CD4-positive, alpha-beta T cell treated with Interleukin-17A for 1 hour (primary cell): ENCODE data around the gene PRKN.
"Not testable (repeated sequence)": the region's sequence is repeated elsewhere in the genome, so short reads cannot be mapped to it uniquely, and the experiment has no call there.

Experiments
- DNase-seq: peaks from one replicate; pipeline ENCODE4 v3.0.0-alpha.2; 2020

PRKN gene

GRCh38 chr6:162710419-162710818, 17.1 kb downstream of the PRKN start:
- DNase-seq: no peak

DNA sequence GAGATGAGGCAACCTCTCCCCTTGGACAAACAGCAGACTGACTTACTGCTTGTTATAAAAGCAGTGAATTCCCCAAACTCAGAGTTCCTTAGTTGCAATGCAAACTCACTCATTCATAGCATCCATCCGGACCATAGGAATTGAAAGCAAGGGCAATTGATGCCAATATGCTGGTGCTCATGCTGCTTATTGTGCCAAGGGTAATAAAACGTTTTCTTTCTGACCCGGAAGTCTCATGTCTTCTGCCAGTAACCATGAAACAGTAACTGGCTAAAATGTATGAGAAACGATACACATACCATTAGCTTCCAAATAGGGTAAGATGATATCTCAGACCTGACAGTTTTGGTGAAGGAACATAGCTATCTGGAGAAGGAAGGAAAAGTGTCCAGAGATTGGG, 18.1 kb downstream of the PRKN start:
- no peak for DNase-seq

DNA sequence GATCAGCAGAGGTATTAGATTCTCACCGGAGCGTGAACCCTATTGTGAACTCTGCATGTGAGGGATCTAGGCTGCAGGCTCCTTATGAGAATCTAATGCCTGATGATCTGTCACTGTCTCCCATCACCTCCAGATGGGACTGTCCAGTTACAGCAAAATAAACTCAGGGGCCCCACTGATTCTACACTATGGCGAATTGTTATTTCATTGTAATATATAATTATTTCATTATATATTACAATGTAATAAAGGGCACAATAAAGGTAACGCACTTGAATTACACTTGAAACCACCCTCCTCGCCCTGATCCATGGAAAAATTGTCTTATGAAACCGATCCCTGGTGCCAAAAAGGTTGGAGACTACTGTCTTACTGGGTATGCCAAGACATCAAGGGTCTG, 18.6 kb downstream of the PRKN start:
- DNase-seq: no peak

- no peak for DNase-seq
Observed at GRCh38 chr6:162706232-162706631, 21.3 kb downstream of the PRKN start.

DNA sequence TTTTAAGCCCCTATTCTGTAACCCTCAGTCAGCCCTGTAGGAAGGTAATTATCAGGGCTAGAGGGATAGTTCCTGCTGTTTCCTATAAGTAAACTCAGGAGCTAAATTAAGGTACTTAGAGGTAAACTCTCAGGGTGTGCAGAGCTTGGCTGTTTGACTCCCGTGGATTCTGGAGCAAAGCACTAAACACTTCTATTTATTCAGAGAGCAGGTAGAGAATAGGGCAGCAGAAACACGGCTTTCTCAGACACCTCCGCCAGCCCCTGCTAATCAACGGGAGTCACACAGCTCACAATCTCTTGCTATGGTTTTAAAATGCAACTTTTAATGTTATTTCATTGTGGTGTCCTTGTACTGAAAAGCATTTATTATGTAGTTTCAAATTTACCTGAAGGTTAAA, 21.8 kb downstream of the PRKN start:
- no peak for DNase-seq

DNA sequence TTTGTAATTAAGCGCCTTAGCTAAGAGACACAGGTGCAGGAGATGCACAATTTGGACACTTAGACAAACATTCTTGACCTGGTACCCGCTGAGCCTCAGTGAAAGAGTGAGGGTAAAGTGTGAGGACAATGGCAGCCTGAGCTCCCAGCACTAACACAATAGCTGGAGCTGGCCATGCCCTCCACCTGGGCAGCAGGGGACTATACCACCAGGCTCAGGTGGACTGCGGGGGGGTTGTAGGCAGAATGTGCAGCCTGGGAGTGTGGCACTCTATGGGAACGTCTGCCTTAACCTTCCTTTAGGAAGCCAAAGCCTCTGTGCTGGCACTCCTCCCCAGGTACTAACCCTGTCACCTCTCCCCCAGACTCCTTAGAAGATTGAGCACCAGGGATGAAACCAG, 23.6 kb downstream of the PRKN start:
- no peak for DNase-seq

GRCh38 chr6:162702446-162702845, 25.1 kb downstream of the PRKN start:
- DNase-seq: no peak

DNA sequence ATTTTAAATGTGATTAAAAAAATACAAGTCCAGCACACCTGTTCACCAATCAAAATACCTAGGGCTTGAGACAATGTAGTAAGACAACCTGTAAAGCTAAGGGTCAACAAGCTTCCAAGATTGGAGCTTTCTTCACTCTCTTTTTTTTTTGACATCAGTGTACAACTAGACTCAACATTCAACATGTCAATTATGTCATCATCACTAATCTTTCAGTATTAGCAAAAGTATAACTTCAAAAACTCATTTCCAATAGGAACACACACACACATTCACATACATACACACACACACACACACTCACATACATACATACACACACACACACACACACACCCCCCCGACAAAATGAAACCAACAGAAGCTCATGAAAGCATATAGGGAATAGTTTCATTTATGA, 26.0 kb downstream of the PRKN start:
- DNase-seq: no peak

DNA sequence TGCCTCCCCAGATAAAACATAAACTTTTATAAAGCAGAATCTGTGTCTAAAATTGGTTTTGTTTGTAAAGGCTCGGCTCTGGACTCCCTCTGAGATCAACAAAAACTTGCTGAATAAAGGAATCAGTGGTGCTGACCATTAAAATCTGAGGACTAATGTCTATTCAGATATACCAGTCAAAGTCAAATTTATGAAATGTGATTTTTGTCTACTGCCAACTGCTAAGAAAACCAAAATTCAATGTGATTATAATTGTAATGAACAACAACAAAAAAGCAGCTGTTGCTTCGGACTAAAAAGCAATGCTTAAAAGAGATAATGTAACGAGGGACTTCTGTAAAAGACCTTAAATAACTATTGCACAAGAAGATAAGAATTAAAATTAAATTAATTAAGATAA, 26.6 kb downstream of the PRKN start:
- DNase-seq: no peak

- DNase-seq: no peak
Observed at GRCh38 chr6:162699961-162700360, 27.6 kb downstream of the PRKN start.

DNA sequence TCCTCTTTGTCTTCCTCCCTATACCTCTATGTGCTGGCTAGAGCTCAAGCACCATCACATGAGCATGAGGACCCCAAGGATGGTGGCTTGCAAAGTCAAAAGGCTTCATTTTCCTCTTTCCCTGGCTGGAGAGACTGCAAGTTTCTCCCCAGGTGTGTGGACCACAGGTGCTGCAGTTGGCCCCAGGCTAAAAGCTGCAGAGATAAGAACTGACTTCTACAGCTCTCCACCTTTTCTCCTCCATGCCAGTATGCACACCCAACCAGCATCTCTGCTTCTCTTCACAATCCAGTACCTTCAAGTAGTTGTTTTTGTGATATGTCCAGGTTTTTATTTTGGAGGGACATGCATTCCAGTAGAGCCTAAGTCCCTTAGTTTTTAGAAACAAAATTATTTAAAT, 29.1 kb downstream of the PRKN start:
- DNase-seq: no peak

DNA sequence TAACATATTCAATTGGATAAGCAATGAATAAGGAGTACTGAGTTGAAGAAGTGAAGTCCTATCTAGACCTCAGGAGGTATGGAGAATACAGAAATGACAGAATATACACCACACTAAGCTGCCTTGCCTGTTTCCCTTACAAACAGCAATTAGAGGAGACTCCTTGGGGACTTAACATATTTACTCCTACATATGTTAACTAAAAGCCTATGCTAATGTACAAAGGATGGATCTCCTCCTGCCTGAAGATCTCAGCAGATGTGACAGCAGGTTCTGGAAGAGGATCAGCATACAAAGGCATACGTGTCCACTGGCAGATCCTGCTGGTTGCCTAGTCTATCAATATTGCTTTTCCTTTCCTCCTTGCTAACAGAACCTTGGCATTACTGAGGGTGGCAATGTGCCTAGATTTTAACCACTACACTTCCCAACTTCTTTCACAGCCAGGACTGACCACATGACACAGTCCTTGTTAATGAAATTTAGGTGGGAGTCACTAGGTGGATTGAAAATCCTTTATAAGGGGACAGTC, 29.6 kb downstream of the PRKN start:
- no peak for DNase-seq

- DNase-seq: no peak
Observed at GRCh38 chr6:162690158-162690557, 37.4 kb downstream of the PRKN start.

- DNase-seq: no peak
Observed at GRCh38 chr6:162688751-162689345, 38.7 kb downstream of the PRKN start.

DNA sequence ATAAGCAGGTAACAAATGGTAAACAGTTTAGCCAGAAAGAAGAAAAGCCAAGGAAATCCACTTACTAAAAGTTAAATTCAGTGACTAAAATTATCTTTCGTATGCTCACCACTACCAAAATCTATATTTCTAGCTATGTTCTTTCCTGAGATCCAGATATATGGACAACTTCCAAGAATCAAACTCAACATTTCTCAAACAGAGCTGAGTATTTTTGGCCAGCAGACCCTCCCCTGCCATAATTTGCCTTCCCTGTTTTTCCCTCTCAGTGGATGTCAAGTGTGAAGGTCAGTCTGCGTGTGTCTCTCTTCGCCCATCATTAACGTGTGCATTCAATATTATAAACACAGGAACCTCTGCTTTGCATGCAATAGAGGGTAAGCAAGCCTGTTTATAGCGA, 42.0 kb downstream of the PRKN start:
- DNase-seq: no peak

DNA sequence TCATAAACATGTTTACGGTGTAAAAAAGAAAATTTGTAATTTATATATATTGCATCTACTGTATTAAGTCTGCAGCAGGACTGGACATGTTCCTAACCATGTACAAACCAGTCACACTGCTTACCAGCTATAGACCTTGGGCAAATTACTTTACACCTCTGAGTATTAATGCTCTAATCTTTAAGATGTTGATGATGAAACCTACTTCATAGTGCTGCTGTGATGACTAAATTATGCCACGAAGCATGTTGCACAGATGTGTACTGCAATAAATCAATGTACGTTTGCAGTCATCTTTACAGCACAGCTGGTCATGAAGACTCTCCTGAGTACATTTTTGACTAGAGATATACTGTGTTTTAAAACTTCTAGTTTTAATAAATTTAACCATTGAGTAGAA, 42.6 kb downstream of the PRKN start:
- DNase-seq: no peak

- no peak for DNase-seq
Observed at GRCh38 chr6:162684052-162684451, 43.5 kb downstream of the PRKN start.

DNA sequence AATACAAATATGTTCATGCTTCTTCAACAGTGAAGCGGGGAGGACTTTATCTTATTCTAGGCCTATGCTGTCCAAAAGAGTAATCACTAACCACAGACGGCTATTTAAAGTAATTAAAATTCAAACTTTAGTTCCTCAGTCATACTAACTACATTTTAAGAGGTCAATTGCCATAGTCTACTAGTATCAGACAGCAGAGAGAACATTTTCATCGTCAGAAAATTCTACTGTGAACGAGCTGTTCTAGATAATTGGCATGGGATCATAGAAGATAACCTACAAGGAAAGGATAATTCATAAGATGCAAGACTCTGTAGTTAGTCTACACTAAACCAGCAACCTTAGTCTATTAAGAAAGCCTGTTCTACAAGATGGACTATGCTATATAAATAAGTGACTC, 44.4 kb downstream of the PRKN start:
- no peak for DNase-seq

DNA sequence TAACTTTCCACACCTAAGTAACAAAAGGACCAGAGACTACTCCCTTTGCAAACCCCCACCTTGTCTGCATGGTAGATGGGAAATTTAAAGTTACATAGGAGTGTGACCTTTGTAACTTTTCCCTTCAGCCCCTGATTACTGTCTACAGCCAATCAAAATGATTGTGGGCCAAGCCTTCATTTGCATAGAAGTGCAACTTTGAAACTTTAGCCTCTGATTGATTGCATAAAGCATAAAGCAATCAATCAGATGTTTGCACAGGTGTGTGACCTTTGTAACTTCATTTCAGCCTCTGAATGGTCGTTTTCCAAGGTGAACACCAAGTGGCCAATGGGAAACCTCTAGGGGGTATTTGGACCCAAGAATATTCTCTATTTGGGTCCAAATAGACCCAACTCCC, 46.1 kb downstream of the PRKN start:
- DNase-seq: no peak

DNA sequence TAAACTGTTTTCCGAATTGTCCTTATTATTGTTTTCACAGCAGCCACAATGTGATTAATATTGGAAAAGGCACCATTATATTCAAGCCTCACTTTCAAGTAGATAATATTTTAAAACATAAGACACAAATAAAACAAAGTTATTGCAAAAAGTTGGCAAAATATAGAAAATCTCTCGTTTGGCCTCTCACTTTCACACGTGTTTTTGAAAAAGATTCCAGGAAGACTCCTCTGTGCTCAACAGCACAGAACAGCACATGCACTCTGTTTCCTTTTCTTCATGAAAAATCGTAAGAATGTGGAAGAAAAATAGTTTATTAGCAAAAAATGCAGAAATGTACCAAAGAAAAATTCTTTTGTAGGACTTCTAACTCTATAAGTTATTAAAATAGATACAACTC, 46.7 kb downstream of the PRKN start:
- DNase-seq: no peak

DNA sequence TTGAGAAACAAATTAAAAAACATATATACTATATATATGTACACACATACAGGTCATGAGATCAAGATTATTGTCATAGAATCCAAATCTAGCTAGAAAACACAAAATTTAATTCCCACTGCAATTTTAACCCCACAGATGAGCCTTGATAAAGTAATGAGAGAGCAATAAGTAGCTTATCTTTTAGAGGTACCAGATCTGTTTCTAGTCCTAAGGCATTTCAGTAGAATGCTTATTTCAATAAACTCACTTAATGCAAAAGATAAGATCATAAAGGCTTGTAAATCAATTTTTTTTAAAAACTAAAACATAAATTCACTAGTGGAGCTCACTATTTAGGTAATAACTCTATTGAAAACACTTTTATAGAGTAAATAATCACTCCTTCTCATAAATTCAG, 47.2 kb downstream of the PRKN start:
- no peak for DNase-seq

DNA sequence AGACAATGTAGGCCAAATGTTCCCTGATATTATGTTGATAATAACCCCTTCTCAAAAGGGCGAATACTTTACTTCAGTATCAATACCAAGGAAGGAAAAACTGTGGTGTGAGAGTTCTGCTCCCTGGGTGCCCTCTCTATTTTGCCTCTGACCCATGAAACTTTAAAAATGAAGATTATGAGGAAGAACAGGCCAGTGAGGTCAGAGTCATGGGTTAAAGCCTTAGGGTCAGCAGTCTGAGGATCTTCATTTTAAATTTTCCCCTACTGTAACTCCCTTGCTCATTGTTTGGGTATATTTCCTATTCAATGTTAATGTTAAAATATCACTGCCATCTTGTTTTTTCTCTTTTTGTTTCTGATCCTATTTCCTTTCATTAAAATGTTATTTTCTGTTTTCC, 47.9 kb downstream of the PRKN start:
- no peak for DNase-seq

GRCh38 chr6:162678896-162679295, 48.7 kb downstream of the PRKN start:
- DNase-seq: not testable (repeated sequence)

GRCh38 chr6:162675503-162675902, 52.1 kb downstream of the PRKN start:
- DNase-seq: no peak

- no peak for DNase-seq
Observed at GRCh38 chr6:162674452-162674851, 53.1 kb downstream of the PRKN start.
